GM19463 (cell line): ENCODE results near the gene SLC4A9.

Experiments
- ATAC-seq: cut with Tn5 transposase; IDR thresholded peaks from one replicate; pipeline ENCODE4 v1.9.1; 2021; ENCODE audit warnings: mild to moderate bottlenecking, moderate library complexity; ENCODE audit not compliant: unreplicated experiment

SLC4A9 gene

GRCh38 chr5:140360101-140360500 is at the start of gene SLC4A9:
TSS of gene SLC4A9 (plus strand) at chr5:140360194. CDS start at chr5:140360237, 43 bp downstream.
- ATAC-seq, result no peak

GRCh38 chr5:140310434-140310833 is 49.6 kb upstream of the SLC4A9 start:
- no peak for ATAC-seq

DNA sequence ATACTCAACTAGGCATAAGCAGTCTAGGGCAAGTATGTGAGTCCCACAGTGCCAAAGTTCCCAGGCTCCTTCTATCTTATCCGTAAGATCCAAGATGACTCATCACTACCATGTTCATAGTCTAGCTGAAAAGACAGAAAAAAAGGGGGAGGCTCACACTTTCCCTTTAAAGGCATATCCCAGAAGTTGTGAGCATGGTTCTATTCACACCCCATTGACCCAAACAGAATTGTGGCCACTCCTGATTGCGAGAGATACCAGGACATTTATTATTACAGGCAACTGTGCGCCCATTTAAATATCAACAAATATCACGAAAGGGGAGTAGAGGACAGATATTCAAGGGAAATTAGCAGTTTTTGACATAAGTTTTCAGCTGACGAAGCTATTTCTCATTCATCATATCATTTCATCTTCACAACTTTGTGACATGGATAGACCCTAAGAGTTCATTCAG is 49.0 kb upstream of the SLC4A9 start:
- no peak for ATAC-seq

DNA sequence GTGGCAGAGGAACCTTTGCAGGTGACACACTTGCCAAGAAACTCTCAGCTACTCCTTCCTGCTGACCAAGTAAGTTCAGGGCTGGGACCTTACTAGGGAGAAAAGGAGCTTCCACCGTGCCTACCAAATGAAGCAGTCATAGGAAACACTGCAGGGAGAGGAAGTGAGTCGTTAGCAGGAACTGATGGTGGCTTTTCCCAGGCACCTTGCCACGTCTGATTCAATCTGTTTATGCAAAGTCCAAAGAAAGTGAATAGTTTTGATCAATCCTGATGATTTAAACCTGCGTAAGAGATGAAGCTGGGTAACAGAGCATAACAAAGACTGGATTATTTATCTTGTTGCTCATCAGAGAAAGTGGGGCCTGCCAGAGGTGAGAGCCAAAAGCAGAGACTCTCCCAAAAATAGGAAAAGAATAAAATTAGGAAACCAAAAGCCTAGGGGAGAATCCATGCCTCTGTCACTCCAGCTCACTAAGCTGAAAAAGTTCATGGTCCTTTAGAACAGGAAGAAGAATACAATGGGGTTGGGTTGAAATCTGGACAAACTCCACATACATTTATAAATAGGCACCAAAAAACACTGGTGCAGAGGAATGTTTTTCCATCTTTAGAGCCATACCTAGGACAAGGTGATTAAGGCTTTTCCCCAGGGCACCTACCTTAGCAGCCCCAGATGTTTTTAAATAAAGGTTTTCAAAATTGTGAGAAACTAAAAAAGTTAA is 47.8 kb upstream of the SLC4A9 start:
- ATAC-seq, result no peak

GRCh38 chr5:140312791-140313189 is 47.2 kb upstream of the SLC4A9 start:
- no peak for ATAC-seq

DNA sequence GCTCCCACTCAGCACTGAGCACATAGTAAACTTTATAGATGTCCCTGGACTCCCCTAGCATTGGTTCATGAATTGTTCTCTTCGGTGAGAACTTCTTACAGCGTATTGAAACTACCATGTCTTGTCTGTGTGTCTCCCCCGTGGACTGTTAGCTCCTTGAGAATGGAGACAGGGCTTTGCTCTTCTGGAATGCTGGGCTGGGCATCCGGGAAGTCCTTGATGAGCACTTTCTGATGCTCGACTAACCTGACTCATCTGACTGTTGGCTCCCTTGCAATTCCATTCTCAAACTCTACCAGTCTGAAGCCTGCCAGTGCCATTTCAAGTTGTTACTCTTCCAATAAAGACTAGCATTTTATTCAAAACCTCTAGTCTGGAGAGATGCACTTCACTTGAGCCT is 42.1 kb upstream of the SLC4A9 start:
- no peak for ATAC-seq

DNA sequence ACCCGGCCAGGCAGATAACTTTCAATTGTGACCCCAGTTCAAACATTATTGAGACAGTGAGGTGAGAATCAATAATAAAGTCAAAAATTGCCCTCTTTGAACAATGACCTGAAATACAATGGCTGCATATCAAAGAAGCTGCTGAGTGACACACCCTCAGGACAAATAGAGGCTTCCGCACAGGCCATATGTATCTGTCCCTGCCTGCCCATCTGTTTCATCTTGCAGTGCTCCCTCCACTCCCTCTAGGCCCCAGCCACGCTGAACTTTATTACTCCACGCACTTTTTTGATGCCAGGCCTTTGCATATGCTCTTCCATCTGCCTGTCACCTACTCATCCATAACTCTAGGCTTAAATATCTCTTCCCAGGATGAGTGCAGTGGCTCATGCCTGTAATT is 41.2 kb upstream of the SLC4A9 start:
- no peak for ATAC-seq

DNA sequence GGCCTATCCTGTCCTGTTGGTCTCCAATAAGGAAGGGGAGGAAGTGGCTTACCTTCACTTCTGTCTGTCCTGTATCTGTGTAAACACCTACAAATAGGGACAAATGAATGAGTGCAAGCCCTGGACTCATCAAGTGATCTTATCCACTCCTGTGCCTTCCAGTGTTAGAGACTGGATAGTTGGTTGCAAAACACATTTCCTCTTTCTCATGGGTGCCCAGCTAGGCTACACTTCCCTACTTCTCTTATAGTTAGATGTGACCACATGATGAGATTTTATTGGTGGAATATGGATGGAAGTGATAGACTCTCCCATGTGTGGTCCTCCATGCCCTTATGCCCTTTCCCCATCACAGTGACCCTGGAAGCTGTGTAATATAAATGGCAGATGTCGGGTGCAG is 40.2 kb upstream of the SLC4A9 start:
- no peak for ATAC-seq

GRCh38 chr5:140321796-140322195 is 38.2 kb upstream of the SLC4A9 start:
- ATAC-seq, result peak; percentile 76

DNA sequence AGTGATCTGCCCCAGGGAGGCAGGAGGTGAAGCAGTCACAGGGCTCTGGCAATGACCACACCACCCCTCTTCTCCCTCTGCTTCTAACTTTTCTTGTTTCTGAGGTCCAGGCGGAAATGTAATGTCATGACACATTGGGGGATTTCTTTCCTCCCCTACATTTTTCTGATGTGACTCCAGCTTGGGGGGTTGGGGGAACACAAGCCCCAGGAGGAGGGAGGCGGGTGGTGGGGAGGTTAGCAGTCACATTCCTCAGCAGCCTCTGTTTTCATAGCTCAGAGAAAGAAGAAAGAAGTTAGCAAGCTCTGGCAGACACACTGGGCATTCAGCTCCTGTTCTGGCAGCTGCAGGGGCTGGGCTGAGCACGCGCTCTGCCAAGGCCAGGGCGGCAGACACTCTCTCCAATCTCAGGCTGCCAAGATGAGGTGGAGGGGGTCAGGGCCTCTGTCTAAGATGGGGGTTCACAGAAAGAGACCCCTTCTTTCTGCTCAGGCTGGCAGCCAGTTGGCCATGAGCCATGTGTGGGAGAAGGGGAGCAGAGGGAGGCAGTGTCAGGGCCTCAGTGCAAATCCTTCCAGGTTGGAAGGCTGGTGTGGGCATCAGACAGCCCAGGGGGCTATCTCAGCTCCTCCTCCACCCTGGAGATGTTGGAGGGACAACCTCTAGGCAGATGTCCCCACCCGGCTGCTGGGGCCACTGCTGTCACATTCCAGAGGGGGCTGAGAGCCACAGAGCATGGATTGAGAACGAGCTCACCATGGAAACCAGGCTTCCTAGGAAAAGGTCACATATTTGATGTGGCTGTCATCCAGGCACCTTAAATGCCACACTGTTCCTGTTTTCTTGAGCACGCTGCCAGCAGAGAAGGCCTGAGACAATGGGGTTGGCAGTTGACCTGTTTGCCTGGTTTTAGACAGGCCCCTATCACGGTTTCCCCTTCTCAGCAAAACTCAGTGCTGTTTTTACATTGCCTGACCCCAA is 37.0 kb upstream of the SLC4A9 start:
- no peak for ATAC-seq

- ATAC-seq, result no peak
These were observed 35.9 kb upstream of the SLC4A9 start for GRCh38 chr5:140324041-140324600.

DNA sequence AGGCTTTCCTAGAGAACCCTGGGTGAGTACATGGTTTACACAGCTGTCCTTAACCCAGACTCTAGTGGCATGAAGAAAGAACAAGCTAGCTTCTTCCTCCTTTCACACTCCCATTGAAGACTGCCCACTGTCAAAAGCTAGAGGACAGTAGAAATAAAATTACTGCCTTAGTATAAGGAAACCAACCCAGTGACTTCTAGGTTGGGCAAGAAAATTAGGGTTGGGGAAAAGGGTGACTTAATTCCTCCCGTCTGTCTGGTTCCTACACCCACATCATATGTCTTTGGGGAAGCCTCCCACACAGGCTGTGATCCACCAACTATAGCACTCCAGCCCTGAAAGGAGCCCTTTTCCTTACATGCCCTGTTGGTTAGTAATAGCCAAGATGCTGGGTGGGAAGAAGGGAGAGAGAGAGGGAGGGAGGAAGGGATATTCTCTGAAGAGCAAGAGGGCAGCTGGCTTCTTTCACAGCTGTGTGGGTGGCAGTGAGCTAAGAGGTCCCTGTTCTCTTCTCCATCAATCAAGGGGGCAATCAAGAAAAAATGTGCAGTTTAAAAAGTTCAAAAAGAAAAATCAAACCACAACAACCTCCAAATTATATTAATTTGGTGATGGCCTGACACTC is 35.3 kb upstream of the SLC4A9 start:
- ATAC-seq, result no peak

GRCh38 chr5:140325486-140325885 is 34.5 kb upstream of the SLC4A9 start:
- no peak for ATAC-seq

DNA sequence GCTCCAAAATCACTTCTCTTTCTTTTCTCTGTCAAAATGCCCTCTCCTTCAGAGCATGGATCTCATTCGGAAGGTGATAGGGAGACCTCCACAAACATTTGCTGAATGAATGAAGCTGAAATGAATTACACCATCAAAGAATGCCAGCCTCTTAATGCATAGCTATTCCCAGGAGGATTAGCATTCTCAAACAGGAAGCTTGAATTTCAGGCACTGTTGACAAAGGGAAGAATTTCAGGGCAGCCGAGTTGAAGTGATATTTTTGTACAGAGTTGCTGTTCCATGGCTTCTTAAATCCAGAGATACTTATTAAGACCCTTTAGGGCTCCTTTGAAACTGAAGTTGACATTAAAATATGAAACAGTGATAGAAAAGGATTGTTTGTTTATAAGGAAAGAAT is 32.4 kb upstream of the SLC4A9 start:
- ATAC-seq, result no peak

DNA sequence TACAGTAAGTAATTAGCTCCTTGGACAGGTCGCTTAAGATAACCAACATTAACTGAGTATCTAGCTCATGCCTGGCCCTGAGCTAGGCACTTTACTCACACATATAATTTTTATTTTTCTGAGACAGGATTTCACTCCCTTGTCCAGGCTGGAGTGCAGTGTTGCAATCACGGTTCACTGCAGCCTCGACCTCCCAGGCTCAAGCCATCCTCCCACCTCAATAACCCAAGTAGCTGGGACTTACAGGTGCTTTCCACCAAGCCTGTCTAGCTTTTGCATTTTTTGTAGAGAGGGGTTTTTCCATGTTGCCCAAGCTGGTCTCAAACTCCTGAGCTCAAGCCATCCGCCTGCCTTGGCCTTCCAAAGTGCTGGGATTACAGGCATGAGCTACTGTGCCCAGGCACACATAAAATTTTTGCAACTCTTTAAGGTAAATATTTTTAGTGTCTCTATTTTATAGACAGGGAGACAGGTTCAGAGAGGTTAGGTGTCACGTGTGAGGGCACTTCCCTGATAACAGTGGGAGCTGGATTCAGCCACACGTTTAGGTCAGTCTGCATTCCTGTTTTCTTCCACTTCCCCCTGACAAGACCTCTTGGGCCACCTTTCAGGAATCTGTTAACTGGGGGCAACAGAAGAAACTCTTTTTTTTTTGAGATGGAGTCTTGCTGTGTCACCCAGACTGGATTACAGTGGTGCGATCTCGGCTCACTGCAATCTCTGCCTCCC is 31.8 kb upstream of the SLC4A9 start:
- peak; percentile 51 for ATAC-seq

- no peak for ATAC-seq
These were observed 30.1 kb upstream of the SLC4A9 start for GRCh38 chr5:140329739-140330481.

DNA sequence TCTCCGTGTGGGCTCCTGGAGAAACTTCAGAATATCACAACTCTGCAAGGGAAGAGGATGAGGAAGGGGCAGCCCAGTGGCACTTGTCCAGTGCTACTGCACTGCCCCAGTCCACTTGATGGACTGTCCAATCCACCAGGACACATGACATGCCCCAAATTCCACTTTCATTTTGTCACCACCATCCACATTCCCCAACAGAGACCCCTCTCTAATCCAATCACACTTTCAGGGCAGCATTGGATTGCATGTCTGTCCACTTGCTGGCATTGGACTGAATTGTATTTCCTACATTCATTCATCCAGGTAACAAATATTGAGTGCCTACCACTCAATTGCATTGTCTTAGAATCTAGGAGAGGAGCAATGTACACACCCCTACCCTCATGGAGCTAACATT is 28.4 kb upstream of the SLC4A9 start:
- no peak for ATAC-seq

DNA sequence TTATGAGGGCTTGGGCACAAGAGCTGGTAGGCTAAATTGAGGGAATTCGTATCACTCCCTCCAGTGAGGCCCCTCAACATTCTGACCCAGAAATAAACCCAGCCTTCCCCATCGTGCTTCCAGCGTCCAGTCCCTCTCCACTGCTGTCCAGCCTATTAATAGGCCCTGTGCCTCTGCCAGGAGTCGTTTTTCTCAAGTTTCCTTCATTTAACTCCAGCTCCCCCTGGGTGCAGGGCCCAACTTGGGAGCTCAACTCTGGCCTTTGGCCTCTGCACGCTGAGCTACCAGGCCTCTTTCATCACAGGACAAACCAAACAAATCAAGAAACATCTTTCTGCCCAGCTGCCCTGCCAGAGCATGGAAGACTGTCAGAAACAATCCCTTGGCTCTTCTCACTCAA is 23.6 kb upstream of the SLC4A9 start:
- no peak for ATAC-seq

DNA sequence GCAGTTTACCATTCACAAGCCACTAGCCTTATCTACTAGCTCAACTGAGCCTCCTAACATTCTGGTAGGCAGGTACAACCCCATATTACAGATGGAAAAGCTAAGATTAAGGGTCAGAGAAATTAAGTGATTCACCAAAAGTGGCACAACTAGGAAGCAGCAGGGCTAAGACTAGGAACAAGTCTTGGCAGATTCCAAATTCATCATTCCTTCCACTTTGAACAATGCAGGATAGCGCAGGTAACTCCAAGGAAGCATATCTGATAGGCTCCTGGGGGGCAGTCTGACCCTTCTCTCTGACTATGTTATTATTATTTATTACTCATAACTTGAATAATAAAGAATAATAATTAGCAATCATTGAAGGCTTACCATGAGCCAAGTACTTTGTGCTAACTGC is 22.1 kb upstream of the SLC4A9 start:
- ATAC-seq, result no peak

- ATAC-seq, result no peak
These were observed 21.7 kb upstream of the SLC4A9 start for GRCh38 chr5:140338336-140338735.
